ENCODE data around the gene MTMR3.

MTMR3 gene

DNA sequence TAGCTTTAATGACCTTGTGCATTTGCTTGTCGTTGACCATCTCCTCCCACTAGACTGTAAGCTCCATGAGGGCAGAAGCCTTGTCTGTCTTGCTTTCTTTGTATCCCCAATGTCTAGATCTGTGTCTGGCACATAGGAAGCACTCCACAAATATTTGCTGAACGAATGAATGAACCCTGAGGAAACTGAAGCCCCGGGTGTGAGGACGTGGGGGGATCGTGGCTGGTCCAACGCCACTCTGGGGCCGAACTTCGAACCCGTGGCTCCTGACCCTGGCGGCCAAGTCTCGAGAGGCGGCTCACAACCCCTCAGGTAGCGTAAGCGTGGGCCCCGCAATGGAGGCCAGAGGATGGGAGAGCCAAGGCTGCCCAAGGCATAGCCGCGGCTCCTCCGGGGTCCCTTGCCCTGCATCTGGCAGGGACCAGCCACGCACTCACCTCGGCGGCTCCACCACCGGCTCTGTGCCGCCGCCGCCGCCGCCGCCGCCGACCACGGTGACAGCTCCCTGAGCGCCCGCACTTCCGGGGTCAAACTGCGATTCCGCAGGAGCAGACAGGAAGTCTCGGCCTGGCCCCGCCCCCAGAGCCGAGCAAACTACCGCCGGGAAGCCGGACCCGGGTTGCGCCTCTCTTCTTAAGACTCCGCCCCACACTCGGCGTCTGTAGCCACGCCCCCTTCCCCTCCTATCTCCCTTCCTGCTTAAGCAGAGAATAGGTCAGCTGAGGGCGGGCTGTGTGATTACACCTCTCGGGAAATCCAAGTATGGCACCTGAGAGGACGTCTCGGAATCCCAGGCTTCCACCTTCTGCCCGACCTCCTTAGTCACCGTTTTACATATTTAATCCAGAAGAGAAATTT lies 45.0 kb upstream of the MTMR3 start, which contains the start of gene ASCC2:
ASCC2 (minus strand) TSS at position 534 of the 858 bp plus-strand sequence. CDS start 5,949 bp downstream, outside the sequence.
- Histone ChIP-seq H3K9ac (ENCODE audit: low read depth, low read length) (peak within 1 kb of the TSS; percentile 71), H3K4me2 (ENCODE audit: insufficient read depth, low read length) (peak within 1 kb of the TSS; percentile 96), H3K36me3 (ENCODE audit: insufficient read depth, low read length) (peaks cover 13% of the 10 kb centered on the region), H3K27me3 (ENCODE audit: insufficient read depth, low read length, poor library complexity) (no peaks in the 10 kb centered on the region), H4K20me1 (ENCODE audit: insufficient read depth, low read length) (peaks cover 2% of the 10 kb centered on the region; the same call in 1 of the 2 replicates), H3K4me1 (ENCODE audit: insufficient read depth, low read length) (peaks cover 29% of the 10 kb centered on the region), H3K79me2 (ENCODE audit: insufficient read depth, low read length) (peaks cover 41% of the 10 kb centered on the region), H3K4me3 (ENCODE audit: low read depth in 1 of 2, low read length in 2 of 2) (peak within 1 kb of the TSS; percentile 66 to 90), H3K27ac (ENCODE audit: low read length) (peak within 1 kb of the TSS; percentile 85), H3K9me3 (ENCODE audit: insufficient read depth, low read length, severe bottlenecking) (no peaks in the 10 kb centered on the region), H2AFZ (ENCODE audit: low read depth, low read length) (peak within 1 kb of the TSS; percentile 98)
- TF ChIP-seq, protein P1, sequence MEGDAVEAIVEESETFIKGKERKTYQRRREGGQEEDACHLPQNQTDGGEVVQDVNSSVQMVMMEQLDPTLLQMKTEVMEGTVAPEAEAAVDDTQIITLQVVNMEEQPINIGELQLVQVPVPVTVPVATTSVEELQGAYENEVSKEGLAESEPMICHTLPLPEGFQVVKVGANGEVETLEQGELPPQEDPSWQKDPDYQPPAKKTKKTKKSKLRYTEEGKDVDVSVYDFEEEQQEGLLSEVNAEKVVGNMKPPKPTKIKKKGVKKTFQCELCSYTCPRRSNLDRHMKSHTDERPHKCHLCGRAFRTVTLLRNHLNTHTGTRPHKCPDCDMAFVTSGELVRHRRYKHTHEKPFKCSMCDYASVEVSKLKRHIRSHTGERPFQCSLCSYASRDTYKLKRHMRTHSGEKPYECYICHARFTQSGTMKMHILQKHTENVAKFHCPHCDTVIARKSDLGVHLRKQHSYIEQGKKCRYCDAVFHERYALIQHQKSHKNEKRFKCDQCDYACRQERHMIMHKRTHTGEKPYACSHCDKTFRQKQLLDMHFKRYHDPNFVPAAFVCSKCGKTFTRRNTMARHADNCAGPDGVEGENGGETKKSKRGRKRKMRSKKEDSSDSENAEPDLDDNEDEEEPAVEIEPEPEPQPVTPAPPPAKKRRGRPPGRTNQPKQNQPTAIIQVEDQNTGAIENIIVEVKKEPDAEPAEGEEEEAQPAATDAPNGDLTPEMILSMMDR (IDR thresholded peaks at IDR 0.05; ENCODE audit: borderline replicate concordance, extremely low read depth, low read length, poor library complexity, severe bottlenecking): no peak
- no peak for TF ChIP-seq EZH2 (IDR thresholded peaks at IDR 0.05; ENCODE audit: borderline replicate concordance, low read depth, low read length, severe bottlenecking)
- ATAC-seq (ENCODE audit: insufficient read depth, low read depth): peak; percentile 98
- DNase-seq: peak; percentile 99

DNA sequence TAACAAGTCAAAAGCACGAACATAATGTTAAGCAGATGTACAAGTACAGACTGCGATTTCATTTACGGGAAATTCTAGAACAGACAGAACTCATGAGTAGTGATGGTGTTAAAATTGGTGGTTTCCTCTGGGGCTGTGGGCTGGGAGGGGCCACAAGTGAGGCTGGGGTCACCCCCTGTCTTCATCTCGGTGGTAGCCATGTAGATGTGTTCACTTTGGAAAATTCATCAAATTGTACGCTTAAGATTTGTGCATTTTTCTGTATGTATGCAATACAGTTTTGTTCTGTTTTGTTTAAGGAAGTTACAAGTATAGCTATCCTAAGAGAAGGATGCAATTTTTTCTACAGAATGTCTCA lies 44.4 kb upstream of the MTMR3 start:
- peak overlapping the region; percentile 96 for H3K4me2 ChIP-seq (ENCODE audit: insufficient read depth, low read length)
- peaks cover 29% of the 10 kb centered on the region for H3K4me1 ChIP-seq (ENCODE audit: insufficient read depth, low read length)
- peak overlapping the region; percentile 98 for H2AFZ ChIP-seq (ENCODE audit: low read depth, low read length)
- peaks cover 2% of the 10 kb centered on the region; the same call in 1 of the 2 replicates for H4K20me1 ChIP-seq (ENCODE audit: insufficient read depth, low read length)
- no peak; the same call in 2 of the 3 replicates for ATAC-seq (ENCODE audit: insufficient read depth, low read depth)
- peaks cover 7% of the 10 kb centered on the region; the same call in 1 of the 2 replicates for H3K36me3 ChIP-seq (ENCODE audit: insufficient read depth, low read length)
- H3K27ac ChIP-seq (ENCODE audit: low read length): peak overlapping the region; percentile 85
- DNase-seq: no peak
- peaks cover 37% of the 10 kb centered on the region for H3K79me2 ChIP-seq (ENCODE audit: insufficient read depth, low read length)
- H3K9me3 ChIP-seq (ENCODE audit: insufficient read depth, low read length, severe bottlenecking): no peaks in the 10 kb centered on the region
- H3K27me3 ChIP-seq (ENCODE audit: insufficient read depth, low read length, poor library complexity): no peaks in the 10 kb centered on the region
- peak overlapping the region; percentile 71 for H3K9ac ChIP-seq (ENCODE audit: low read depth, low read length)
- no peak for TF ChIP-seq EZH2 (IDR thresholded peaks at IDR 0.05; ENCODE audit: borderline replicate concordance, low read depth, low read length, severe bottlenecking)
- TF ChIP-seq, protein P1 (IDR thresholded peaks at IDR 0.05; ENCODE audit: borderline replicate concordance, extremely low read depth, low read length, poor library complexity, severe bottlenecking): no peak
- H3K4me3 ChIP-seq (ENCODE audit: low read depth in 1 of 2, low read length in 2 of 2): peak overlapping the region; percentile 66 to 90

- Histone ChIP-seq H3K79me2 (ENCODE audit: insufficient read depth, low read length) (peaks cover 36% of the 10 kb centered on the region), H3K36me3 (ENCODE audit: insufficient read depth, low read length) (peaks cover 3% of the 10 kb centered on the region; the same call in 1 of the 2 replicates), H3K9ac (ENCODE audit: low read depth, low read length) (peak overlapping the region; percentile 71), H3K27ac (ENCODE audit: low read length) (peak overlapping the region; percentile 85; the same call in 1 of the 2 replicates), H4K20me1 (ENCODE audit: insufficient read depth, low read length) (peaks cover 2% of the 10 kb centered on the region; the same call in 1 of the 2 replicates), H3K4me3 (ENCODE audit: low read depth in 1 of 2, low read length in 2 of 2) (peak overlapping the region in 1 of 2 experiments; percentile 90; a peak in 1 of 4 replicates), H3K4me2 (ENCODE audit: insufficient read depth, low read length) (peak overlapping the region; percentile 96), H2AFZ (ENCODE audit: low read depth, low read length) (peak overlapping the region; percentile 98), H3K27me3 (ENCODE audit: insufficient read depth, low read length, poor library complexity) (no peaks in the 10 kb centered on the region), H3K9me3 (ENCODE audit: insufficient read depth, low read length, severe bottlenecking) (no peaks in the 10 kb centered on the region), H3K4me1 (ENCODE audit: insufficient read depth, low read length) (peaks cover 29% of the 10 kb centered on the region)
- no peak for DNase-seq
- ATAC-seq (ENCODE audit: insufficient read depth, low read depth): no peak
- TF ChIP-seq, protein P1 (IDR thresholded peaks at IDR 0.05; ENCODE audit: borderline replicate concordance, extremely low read depth, low read length, poor library complexity, severe bottlenecking): no peak
- no peak for TF ChIP-seq EZH2 (IDR thresholded peaks at IDR 0.05; ENCODE audit: borderline replicate concordance, low read depth, low read length, severe bottlenecking)
These were observed 43.9 kb upstream of the MTMR3 start for GRCh38 chr22:29839039-29839438.
